A549 (cell line): Measurements from ENCODE around the gene MYEF2. TPM values are rescaled to one million over a fixed set of nuclear protein-coding genes. Genes with fewer than 3 reads are reported as not detected.

Experiments used
- ATAC-seq, 2 experiments: fragments of 200-7000 bp in 1 of 2; fragments of >200 bp in 1 of 2; cut with Nextera tagmentation in 1 of 2; cut with Tn5 transposase in 1 of 2; 3 replicates each; pipeline versions ENCODE4 v1.8.0 to v1.9.1; 2018 to 2020; ENCODE audit warnings: mild to moderate bottlenecking in 1 of 2, moderate library complexity in 1 of 2
- CTCF ChIA-PET: fragments of 300-600 bp; sonication (Branson Sonifier 250); formaldehyde crosslinking; extraction: SDS; loops from one replicate; lab custom pipeline; 2021; ENCODE audit warnings: antibody characterized with exemption, inconsistent platforms; lab: Yijun Ruan, JAX
- POLR2A ChIA-PET: fragments of 350-600 bp; formaldehyde crosslinking; extraction: SDS; loops from one replicate; lab custom pipeline; 2021; ENCODE audit warnings: antibody characterized with exemption, inconsistent platforms; lab: Yijun Ruan, JAX
- DNase-seq, 2 experiments: peaks; one replicate each; pipeline versions ENCODE4 v3.0.0 to v3.0.0-alpha.2; 2011 to 2016; ENCODE audit warnings: low read depth in 1 of 2, low spot score in 1 of 2
- FAIRE-seq: peaks from 2 replicates; lab custom pipeline; 2011; peaks lifted over from hg19 to GRCh38; lab: Jason Lieb, UNC
- H3K27ac ChIP-seq, 2 experiments: fragments of >200 bp; sonication (Bioruptor Twin); formaldehyde crosslinking; 3 replicates each; pipeline ENCODE4 v1.5.1; 2016 to 2017
- H3K4me1 ChIP-seq: fragments of >200 bp; sonication (Bioruptor Twin); formaldehyde crosslinking; 3 replicates; pipeline ENCODE4 v1.6.1; 2016
- H3K4me2 ChIP-seq: fragments of >200 bp; sonication (Bioruptor Twin); formaldehyde crosslinking; 3 replicates; pipeline ENCODE4 v1.6.1; 2016
- H3K4me3 ChIP-seq: fragments of >200 bp; sonication (Bioruptor Twin); formaldehyde crosslinking; 3 replicates; pipeline ENCODE4 v1.5.1; 2016
- H3K9me3 ChIP-seq: fragments of >200 bp; sonication (Bioruptor Twin); formaldehyde crosslinking; 3 replicates; pipeline ENCODE4 v1.6.1; 2016
- BCL3 ChIP-seq: fragments of >200 bp; sonication (Bioruptor Twin); formaldehyde crosslinking; IDR thresholded peaks from 3 replicates; pipeline ENCODE4 v1.6.1; 2016
- CBX2 ChIP-seq: fragments of 200-600 bp; sonication (generic); IDR thresholded peaks from 2 replicates; pipeline ENCODE4 v1.6.1; 2016; ENCODE audit warnings: low read depth, mild to moderate bottlenecking, borderline replicate concordance
- CBX8 ChIP-seq: fragments of 200-600 bp; sonication (generic); IDR thresholded peaks from 2 replicates; pipeline ENCODE4 v1.6.1; 2016
- CHD4 ChIP-seq: fragments of 200-600 bp; sonication (generic); IDR thresholded peaks from 2 replicates; pipeline ENCODE4 v1.6.1; 2016; ENCODE audit warnings: antibody characterized with exemption, mild to moderate bottlenecking, borderline replicate concordance
- CTCF ChIP-seq: fragments of >200 bp; sonication (Bioruptor Twin); formaldehyde crosslinking; IDR thresholded peaks from 3 replicates; pipeline ENCODE4 v1.5.1; 2016
- FOSL2 ChIP-seq, 2 experiments: fragments of 450-650 bp in 1 of 2; fragments of >200 bp in 1 of 2; sonication (Bioruptor Twin) in 1 of 2; formaldehyde crosslinking; IDR thresholded peaks; 2 replicates each; pipeline versions ENCODE4 v1.5.0 to v1.6.1; 2016 to 2020; ENCODE audit warnings: mild to moderate bottlenecking in 1 of 2, moderate library complexity in 1 of 2
- FOXS1 ChIP-seq: fragments of 250-450 bp; sonication (Bioruptor Pico); IDR thresholded peaks from 2 replicates; pipeline ENCODE4 v1.5.0; 2020; ENCODE audit warnings: mild to moderate bottlenecking, moderate library complexity
- HDAC2 ChIP-seq: fragments of 200-600 bp; sonication (generic); IDR thresholded peaks from 2 replicates; pipeline ENCODE4 v1.6.1; 2016
- HEYL ChIP-seq: fragments of 250-450 bp; sonication (Bioruptor Pico); IDR thresholded peaks from 2 replicates; pipeline ENCODE4 v1.8.0; 2021; ENCODE audit warnings: mild to moderate bottlenecking, moderate library complexity
- HMGXB4 ChIP-seq: fragments of 250-450 bp; sonication (Bioruptor Pico); IDR thresholded peaks from 2 replicates; pipeline ENCODE4 v1.5.0; 2021; ENCODE audit warnings: mild to moderate bottlenecking, moderate library complexity, borderline replicate concordance
- HOXB13 ChIP-seq: fragments of 250-450 bp; sonication (Bioruptor Pico); IDR thresholded peaks from 2 replicates; pipeline ENCODE4 v1.5.0; 2020; ENCODE audit warnings: low read depth, mild to moderate bottlenecking, moderate library complexity
- HOXB5 ChIP-seq: fragments of 250-450 bp; sonication (Bioruptor Pico); IDR thresholded peaks from 2 replicates; pipeline ENCODE4 v1.5.0; 2020; ENCODE audit warnings: mild to moderate bottlenecking, moderate library complexity
- KDM1A ChIP-seq: fragments of 200-600 bp; sonication (generic); IDR thresholded peaks from 2 replicates; pipeline ENCODE4 v1.6.1; 2016; ENCODE audit warnings: low read depth, mild to moderate bottlenecking
- MAFK ChIP-seq: fragments of 450-650 bp; IDR thresholded peaks from 2 replicates; pipeline ENCODE4 v1.6.1; 2014; ENCODE audit not compliant: partially characterized antibody
- MAZ ChIP-seq: fragments of 150-350 bp; IDR thresholded peaks from 2 replicates; pipeline ENCODE4 v1.6.1; 2014; ENCODE audit warnings: antibody characterized with exemption, low read depth, low read length, borderline replicate concordance
- NPAS2 ChIP-seq: fragments of 250-450 bp; sonication (Bioruptor Pico); IDR thresholded peaks from 2 replicates; pipeline ENCODE4 v1.8.0; 2022; ENCODE audit warnings: mild to moderate bottlenecking, moderate library complexity, borderline replicate concordance
- PHF8 ChIP-seq: fragments of 200-600 bp; sonication (generic); IDR thresholded peaks from 2 replicates; pipeline ENCODE4 v1.6.1; 2016; ENCODE audit warnings: low read depth, mild to moderate bottlenecking, antibody characterized with exemption, moderate library complexity, borderline replicate concordance
- RCOR1 ChIP-seq: fragments of 150-350 bp; IDR thresholded peaks from 2 replicates; pipeline ENCODE4 v1.6.1; 2014; ENCODE audit warnings: antibody characterized with exemption, low read length, low read depth
- RFX5 ChIP-seq: fragments of 450-650 bp; IDR thresholded peaks from 2 replicates; pipeline ENCODE4 v1.7.1; 2014; ENCODE audit warnings: antibody characterized with exemption, mild to moderate bottlenecking, moderate library complexity
- SREBF2 ChIP-seq: fragments of 450-650 bp; IDR thresholded peaks from 2 replicates; pipeline ENCODE4 v1.6.1; 2014; ENCODE audit warnings: mild to moderate bottlenecking, moderate library complexity
- ZNF302 ChIP-seq: fragments of 250-450 bp; sonication (Bioruptor Pico); IDR thresholded peaks from 2 replicates; pipeline ENCODE4 v1.9.0; 2021; ENCODE audit warnings: inconsistent platforms, mild to moderate bottlenecking, moderate library complexity
- ZSCAN20 ChIP-seq: fragments of 250-450 bp; sonication (Bioruptor Pico); IDR thresholded peaks from 2 replicates; pipeline ENCODE4 v1.8.0; 2022; ENCODE audit warnings: mild to moderate bottlenecking, moderate library complexity
- WGBS: methylation state at CpG from one replicate; pipeline ENCODE4 v1.1.6; 2017; ENCODE audit errors: missing lambda C conversion rate; 5-methylcytosine and 5-hydroxymethylcytosine counted together
- polyA plus RNA-seq, 4 experiments: library from polyadenylated mRNA; depleted of rRNA in 3 of 4; stranded (reverse); fragments of >200 nt; fragmentation: RNase III in 1 of 4; extraction: RNeasy Plus Mini Kit Qiagen cat#74134 plus additional on column Dnase treatment in 1 of 4; gene quantifications; 2 replicates in 3 of 4; 3 replicates in 1 of 4; pipeline ENCODE4 v1.2.3, GENCODE V29; 2011 to 2017
- TF ChIP-seq, protein P1 (sequence below): fragments of >200 bp; sonication (Bioruptor Twin); formaldehyde crosslinking; IDR thresholded peaks from 2 replicates; pipeline ENCODE4 v1.6.1; 2016
- TF ChIP-seq, protein P2 (sequence below): fragments of 200-600 bp; sonication (generic); IDR thresholded peaks from 2 replicates; pipeline ENCODE4 v1.6.1; 2016; ENCODE audit warnings: antibody characterized with exemption, mild to moderate bottlenecking, moderate library complexity
- TF ChIP-seq, protein P3 (sequence below): IDR thresholded peaks from 2 replicates; pipeline ENCODE4 v1.6.1; 2012; ENCODE audit warnings: low read depth, borderline replicate concordance

The MYEF2 gene
- polyA plus RNA-seq, 2 of the 4 experiments (the other 2 are of a cell fraction) = 50.0 to 56.1 TPM

- no peak for DNase-seq
- POLR2A ChIA-PET = no interaction called here
- no peak for FAIRE-seq
- Histone ChIP-seq H3K9me3 (no peaks in the 10 kb centered on the region), H3K4me2 (no peak overlapping the region), H3K4me3 (no peak overlapping the region), H3K4me1 (no peaks in the 10 kb centered on the region), H3K27ac (no peak overlapping the region)
- CTCF ChIA-PET = no interaction called here
- WGBS = 0% methylated on average over 3 of the region's 3 CpGs
- ATAC-seq = no peak
- TF ChIP-seq, protein P1, sequence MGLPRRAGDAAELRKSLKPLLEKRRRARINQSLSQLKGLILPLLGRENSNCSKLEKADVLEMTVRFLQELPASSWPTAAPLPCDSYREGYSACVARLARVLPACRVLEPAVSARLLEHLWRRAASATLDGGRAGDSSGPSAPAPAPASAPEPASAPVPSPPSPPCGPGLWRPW = no peak
- no peak for TF ChIP-seq CBX2
- no peak for TF ChIP-seq PHF8
- TF ChIP-seq BCL3 = no peak
- TF ChIP-seq ZNF302 = no peak
- TF ChIP-seq ZSCAN20 (CRISPR knock-in tag) = no peak
- no peak for TF ChIP-seq RFX5
- TF ChIP-seq RCOR1 = no peak
- no peak for TF ChIP-seq KDM1A
These were observed 87.4 kb downstream of the MYEF2 start for GRCh38 chr15:48090666-48091065.

DNA sequence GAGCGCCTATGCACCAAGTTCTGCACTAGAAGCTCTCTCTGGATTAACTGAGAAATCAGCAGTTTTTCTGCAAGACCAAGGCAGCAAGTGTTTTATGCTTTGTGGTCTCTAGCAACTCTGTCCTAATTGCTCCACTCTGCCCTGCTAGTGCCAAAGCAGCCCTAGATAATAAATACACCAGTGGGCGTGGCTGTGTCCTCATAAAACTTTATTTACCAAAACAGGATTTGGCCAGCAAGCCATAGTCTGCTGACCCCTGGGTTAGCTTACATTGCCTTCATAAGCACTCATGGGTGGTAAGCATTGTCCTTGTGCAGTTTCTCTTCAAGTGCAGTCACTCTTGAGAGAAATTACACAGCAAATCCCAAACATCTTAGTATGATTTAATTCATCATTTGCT, 88.0 kb downstream of the MYEF2 start:
- POLR2A ChIA-PET = no interaction called here

GRCh38 chr15:48089702-48090101, 88.4 kb downstream of the MYEF2 start:
- Histone ChIP-seq H3K4me1 (no peaks in the 10 kb centered on the region), H3K4me3 (no peak overlapping the region), H3K4me2 (no peak overlapping the region), H3K9me3 (no peaks in the 10 kb centered on the region), H3K27ac (no peak overlapping the region)
- DNase-seq (no peak), FAIRE-seq (no peak), ATAC-seq (no peak)
- ChIA-PET POLR2A (no interaction called here), CTCF (no interaction called here)
- 43% methylated on average over 6 of the region's 6 CpGs for WGBS
- TF ChIP-seq NPAS2 (CRISPR knock-in tag) (no peak), CHD4 (no peak), MAZ (no peak), HMGXB4 (CRISPR knock-in tag) (no peak)
- TF ChIP-seq, protein P2, sequence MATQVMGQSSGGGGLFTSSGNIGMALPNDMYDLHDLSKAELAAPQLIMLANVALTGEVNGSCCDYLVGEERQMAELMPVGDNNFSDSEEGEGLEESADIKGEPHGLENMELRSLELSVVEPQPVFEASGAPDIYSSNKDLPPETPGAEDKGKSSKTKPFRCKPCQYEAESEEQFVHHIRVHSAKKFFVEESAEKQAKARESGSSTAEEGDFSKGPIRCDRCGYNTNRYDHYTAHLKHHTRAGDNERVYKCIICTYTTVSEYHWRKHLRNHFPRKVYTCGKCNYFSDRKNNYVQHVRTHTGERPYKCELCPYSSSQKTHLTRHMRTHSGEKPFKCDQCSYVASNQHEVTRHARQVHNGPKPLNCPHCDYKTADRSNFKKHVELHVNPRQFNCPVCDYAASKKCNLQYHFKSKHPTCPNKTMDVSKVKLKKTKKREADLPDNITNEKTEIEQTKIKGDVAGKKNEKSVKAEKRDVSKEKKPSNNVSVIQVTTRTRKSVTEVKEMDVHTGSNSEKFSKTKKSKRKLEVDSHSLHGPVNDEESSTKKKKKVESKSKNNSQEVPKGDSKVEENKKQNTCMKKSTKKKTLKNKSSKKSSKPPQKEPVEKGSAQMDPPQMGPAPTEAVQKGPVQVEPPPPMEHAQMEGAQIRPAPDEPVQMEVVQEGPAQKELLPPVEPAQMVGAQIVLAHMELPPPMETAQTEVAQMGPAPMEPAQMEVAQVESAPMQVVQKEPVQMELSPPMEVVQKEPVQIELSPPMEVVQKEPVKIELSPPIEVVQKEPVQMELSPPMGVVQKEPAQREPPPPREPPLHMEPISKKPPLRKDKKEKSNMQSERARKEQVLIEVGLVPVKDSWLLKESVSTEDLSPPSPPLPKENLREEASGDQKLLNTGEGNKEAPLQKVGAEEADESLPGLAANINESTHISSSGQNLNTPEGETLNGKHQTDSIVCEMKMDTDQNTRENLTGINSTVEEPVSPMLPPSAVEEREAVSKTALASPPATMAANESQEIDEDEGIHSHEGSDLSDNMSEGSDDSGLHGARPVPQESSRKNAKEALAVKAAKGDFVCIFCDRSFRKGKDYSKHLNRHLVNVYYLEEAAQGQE = no peak

More for the DNA sequence above, 88.0 kb downstream of the MYEF2 start:
- ATAC-seq (no peak), FAIRE-seq (no peak), DNase-seq (no peak)
- TF ChIP-seq HOXB5 = no peak
- no peak for TF ChIP-seq FOXS1
- TF ChIP-seq NPAS2 (CRISPR knock-in tag) = no peak
- no peak for TF ChIP-seq CTCF
- no peak for TF ChIP-seq FOSL2 (IDR thresholded peaks at IDR 0.05)
- no peak for TF ChIP-seq FOSL2 (CRISPR knock-in tag; IDR thresholded peaks at IDR 0.05)
- TF ChIP-seq CHD4 = no peak
- TF ChIP-seq CBX8 = no peak
- TF ChIP-seq HDAC2 = no peak
- TF ChIP-seq RCOR1 = no peak
- TF ChIP-seq HOXB13 = no peak
- TF ChIP-seq MAFK = no peak
- TF ChIP-seq SREBF2 = no peak
- TF ChIP-seq, protein P3, sequence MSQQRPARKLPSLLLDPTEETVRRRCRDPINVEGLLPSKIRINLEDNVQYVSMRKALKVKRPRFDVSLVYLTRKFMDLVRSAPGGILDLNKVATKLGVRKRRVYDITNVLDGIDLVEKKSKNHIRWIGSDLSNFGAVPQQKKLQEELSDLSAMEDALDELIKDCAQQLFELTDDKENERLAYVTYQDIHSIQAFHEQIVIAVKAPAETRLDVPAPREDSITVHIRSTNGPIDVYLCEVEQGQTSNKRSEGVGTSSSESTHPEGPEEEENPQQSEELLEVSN = no peak
- no peak for TF ChIP-seq HEYL
- Histone ChIP-seq H3K4me2 (no peak overlapping the region), H3K4me1 (no peaks in the 10 kb centered on the region), H3K9me3 (no peaks in the 10 kb centered on the region), H3K4me3 (no peak overlapping the region), H3K27ac (no peak overlapping the region)
- 0% methylated on average over 1 of the region's 2 CpGs for WGBS
- CTCF ChIA-PET = no interaction called here
